PC-9 (cell line): Measurements from ENCODE around the gene CDC25A.

Experiments used
- CTCF ChIP-seq: fragments of 200-600 bp; sonication (generic); conservative IDR thresholded peaks from 2 replicates; pipeline ENCODE4 v1.6.1; 2017; ENCODE audit warnings: mixed run types, antibody characterized with exemption, mild to moderate bottlenecking, moderate library complexity
- EZH2 ChIP-seq: fragments of 200-600 bp; sonication (generic); IDR thresholded peaks from 2 replicates; pipeline ENCODE4 v1.8.0; 2017; ENCODE audit warnings: antibody characterized with exemption, low read depth

DNA sequence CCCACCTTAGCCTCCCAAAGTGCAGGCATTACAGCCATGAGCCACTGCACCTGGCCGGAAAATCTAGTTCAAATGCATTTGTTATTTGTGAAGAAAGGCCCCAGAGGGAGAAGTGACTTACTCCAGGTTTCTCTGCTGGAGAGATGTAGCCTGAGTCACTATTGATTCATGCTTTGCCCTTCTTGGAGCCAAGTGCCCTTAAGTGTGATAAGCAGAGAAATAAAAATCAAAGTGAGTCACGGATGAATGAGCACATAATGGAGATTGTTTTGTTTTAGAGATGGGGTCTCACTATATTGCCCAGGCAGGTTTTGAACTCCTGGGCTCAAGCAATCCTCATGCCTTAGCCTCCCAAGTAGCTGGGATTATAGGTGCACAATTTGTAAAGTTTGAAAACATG lies 33.1 kb downstream of the CDC25A start:
- TF ChIP-seq CTCF (no peak), EZH2 (no peak)
